Astrocyte (in vitro differentiated cells and primary cell): ENCODE results near the gene SH2D3A.

Experiments used
- CTCF ChIP-seq: IDR thresholded peaks from 2 replicates; pipeline ENCODE4 v1.5.1; 2011; ENCODE audit warnings: low read depth, mild to moderate bottlenecking, inconsistent platforms, low read length, moderate library complexity; ENCODE audit not compliant: insufficient read depth
- EZH2 ChIP-seq: IDR thresholded peaks from 2 replicates; pipeline ENCODE4 v1.6.1; 2012; ENCODE audit warnings: mild to moderate bottlenecking, low read length, inconsistent platforms; ENCODE audit not compliant: insufficient read depth

- TF ChIP-seq CTCF (no peak), EZH2 (no peak)
Observed at GRCh38 chr19:6711605-6712004, 55.6 kb downstream of the SH2D3A start.
